ENCODE results near the gene ELK3.

GRCh38 chr12:96285158-96285557 lies 91.0 kb downstream of the ELK3 start:
- TF ChIP-seq POLR2A (IDR thresholded peaks at IDR 0.05; ENCODE audit: control extremely low read depth in 1 of 2, low read depth in 2 of 2, low read length in 2 of 2): no peak
- TF ChIP-seq RAD21 (IDR thresholded peaks at IDR 0.05 in 1 of 2, conservative IDR thresholded peaks at IDR 0.05 in 1 of 2; ENCODE audit: low read depth in 2 of 2, low read length in 2 of 2): no peak
- no peak for TF ChIP-seq BRCA1 (IDR thresholded peaks at IDR 0.05; ENCODE audit: low read depth, low read length)
